HL-60 (cell line): Measurements from ENCODE around the gene FBXO24.
"Not testable (repeated sequence)": the region's sequence is repeated elsewhere in the genome, so short reads cannot be mapped to it uniquely, and the experiment has no call there.

Experiments used
- DNase-seq, 2 experiments: peaks; one replicate each; pipeline ENCODE4 v3.0.0-alpha.2; 2010 to 2020; ENCODE audit warnings: low read depth in 1 of 2, low spot score in 1 of 2
- H3K27ac ChIP-seq: fragments of 250-450 bp; sonication (Bioruptor Pico); replicated peaks from 2 replicates; pipeline ENCODE4 v1.5.1; 2020; ENCODE audit warnings: mild to moderate bottlenecking, moderate library complexity
- H3K27me3 ChIP-seq: fragments of 250-450 bp; sonication (Bioruptor Pico); 2 replicates; pipeline ENCODE4 v1.5.1; 2021; ENCODE audit warnings: mild to moderate bottlenecking, moderate library complexity; ENCODE audit not compliant: insufficient read depth, poor library complexity, severe bottlenecking
- H3K4me3 ChIP-seq: replicated peaks from 2 replicates; pipeline ENCODE4 v1.5.1; 2011; ENCODE audit warnings: mild to moderate bottlenecking, control low read depth, low read length; ENCODE audit not compliant: insufficient read depth
- GABPA ChIP-seq: IDR thresholded peaks from 2 replicates; pipeline ENCODE4 v1.6.1; 2012; ENCODE audit warnings: low read depth
- POLR2AphosphoS5 ChIP-seq: IDR thresholded peaks from 2 replicates; pipeline ENCODE4 v1.6.1; 2012; ENCODE audit warnings: low read depth
- SPI1 ChIP-seq: IDR thresholded peaks from 2 replicates; pipeline ENCODE4 v1.6.1; 2012; ENCODE audit warnings: low read depth, mild to moderate bottlenecking, borderline replicate concordance
- long read RNA-seq: library from polyadenylated mRNA; unstranded; transcript quantifications from one replicate; pipeline ENCODE4 v2.0.0, GENCODE V29; 2020
- TF ChIP-seq, protein P1 (sequence below): IDR thresholded peaks from 2 replicates; pipeline ENCODE4 v1.6.1; 2012; ENCODE audit warnings: low read depth; ENCODE audit not compliant: insufficient replicate concordance
- TF ChIP-seq, protein P2 (sequence below): IDR thresholded peaks from one replicate; pipeline ENCODE4 v1.5.1; 2011; ENCODE audit warnings: low read length, control low read depth, inconsistent platforms; ENCODE audit not compliant: insufficient read depth

The FBXO24 gene
- long read RNA-seq, partial matches to known transcripts, result 0 of 2 reads
- long read RNA-seq, other reads (novel, unspliced or antisense), result 2 of 2 reads

DNA sequence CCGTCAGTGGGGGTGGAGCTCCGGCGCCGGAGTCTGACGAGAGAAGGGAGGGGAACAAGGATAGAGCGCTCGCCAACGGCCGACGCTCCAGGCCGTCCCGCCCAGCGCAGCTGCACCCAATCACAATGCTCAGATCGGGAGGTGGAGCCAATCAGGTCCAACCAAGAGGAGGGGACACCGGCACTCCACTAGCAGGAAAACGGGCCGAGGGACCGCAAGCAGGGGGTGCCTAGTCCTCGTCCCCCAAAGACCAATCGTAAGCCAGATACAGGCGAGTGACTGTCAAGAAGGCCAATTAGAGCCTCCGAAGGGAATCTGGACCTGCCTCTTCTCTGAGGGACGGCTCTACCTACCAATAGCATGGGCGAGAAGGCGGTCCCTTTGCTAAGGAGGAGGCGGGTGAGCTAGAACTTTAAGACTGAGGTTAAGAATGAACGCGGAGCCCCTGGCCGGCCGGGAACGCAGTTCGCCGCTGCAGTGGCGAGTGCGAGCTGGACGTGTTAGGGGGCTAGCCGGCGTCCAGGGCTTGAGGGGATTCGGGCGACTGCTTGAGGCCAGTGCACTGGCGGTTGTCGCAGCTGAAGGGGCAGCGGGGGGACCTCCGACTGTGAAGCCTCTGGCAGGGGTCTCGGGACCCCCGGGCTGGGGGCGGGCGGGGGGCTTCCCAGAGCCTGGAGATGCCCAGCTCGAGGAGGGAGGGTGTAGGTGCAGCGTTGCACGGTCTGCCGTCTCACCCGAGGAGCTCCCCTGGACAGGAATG is at the start of gene FBXO24:
FBXO24 (plus strand) TSS at position 63 of the 760 bp plus-strand sequence; CDS start at position 361, 298 bp downstream.
- Histone ChIP-seq H3K27ac (peak within 1 kb of the TSS; percentile 94), H3K4me3 (peak within 1 kb of the TSS; percentile 94), H3K27me3 (no peaks in the 10 kb centered on the region)
- DNase-seq, result peak; percentile 100
- TF ChIP-seq GABPA (peak; percentile 26; the same call in 1 of the 2 replicates), POLR2AphosphoS5 (no peak; the same call in 1 of the 2 replicates), SPI1 (no peak)
- TF ChIP-seq, protein P1, sequence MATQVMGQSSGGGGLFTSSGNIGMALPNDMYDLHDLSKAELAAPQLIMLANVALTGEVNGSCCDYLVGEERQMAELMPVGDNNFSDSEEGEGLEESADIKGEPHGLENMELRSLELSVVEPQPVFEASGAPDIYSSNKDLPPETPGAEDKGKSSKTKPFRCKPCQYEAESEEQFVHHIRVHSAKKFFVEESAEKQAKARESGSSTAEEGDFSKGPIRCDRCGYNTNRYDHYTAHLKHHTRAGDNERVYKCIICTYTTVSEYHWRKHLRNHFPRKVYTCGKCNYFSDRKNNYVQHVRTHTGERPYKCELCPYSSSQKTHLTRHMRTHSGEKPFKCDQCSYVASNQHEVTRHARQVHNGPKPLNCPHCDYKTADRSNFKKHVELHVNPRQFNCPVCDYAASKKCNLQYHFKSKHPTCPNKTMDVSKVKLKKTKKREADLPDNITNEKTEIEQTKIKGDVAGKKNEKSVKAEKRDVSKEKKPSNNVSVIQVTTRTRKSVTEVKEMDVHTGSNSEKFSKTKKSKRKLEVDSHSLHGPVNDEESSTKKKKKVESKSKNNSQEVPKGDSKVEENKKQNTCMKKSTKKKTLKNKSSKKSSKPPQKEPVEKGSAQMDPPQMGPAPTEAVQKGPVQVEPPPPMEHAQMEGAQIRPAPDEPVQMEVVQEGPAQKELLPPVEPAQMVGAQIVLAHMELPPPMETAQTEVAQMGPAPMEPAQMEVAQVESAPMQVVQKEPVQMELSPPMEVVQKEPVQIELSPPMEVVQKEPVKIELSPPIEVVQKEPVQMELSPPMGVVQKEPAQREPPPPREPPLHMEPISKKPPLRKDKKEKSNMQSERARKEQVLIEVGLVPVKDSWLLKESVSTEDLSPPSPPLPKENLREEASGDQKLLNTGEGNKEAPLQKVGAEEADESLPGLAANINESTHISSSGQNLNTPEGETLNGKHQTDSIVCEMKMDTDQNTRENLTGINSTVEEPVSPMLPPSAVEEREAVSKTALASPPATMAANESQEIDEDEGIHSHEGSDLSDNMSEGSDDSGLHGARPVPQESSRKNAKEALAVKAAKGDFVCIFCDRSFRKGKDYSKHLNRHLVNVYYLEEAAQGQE, result no peak
- TF ChIP-seq, protein P2, sequence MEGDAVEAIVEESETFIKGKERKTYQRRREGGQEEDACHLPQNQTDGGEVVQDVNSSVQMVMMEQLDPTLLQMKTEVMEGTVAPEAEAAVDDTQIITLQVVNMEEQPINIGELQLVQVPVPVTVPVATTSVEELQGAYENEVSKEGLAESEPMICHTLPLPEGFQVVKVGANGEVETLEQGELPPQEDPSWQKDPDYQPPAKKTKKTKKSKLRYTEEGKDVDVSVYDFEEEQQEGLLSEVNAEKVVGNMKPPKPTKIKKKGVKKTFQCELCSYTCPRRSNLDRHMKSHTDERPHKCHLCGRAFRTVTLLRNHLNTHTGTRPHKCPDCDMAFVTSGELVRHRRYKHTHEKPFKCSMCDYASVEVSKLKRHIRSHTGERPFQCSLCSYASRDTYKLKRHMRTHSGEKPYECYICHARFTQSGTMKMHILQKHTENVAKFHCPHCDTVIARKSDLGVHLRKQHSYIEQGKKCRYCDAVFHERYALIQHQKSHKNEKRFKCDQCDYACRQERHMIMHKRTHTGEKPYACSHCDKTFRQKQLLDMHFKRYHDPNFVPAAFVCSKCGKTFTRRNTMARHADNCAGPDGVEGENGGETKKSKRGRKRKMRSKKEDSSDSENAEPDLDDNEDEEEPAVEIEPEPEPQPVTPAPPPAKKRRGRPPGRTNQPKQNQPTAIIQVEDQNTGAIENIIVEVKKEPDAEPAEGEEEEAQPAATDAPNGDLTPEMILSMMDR, result no peak

- not testable (repeated sequence) for DNase-seq, H3K27me3 ChIP-seq, H3K27ac ChIP-seq, H3K4me3 ChIP-seq
These were observed 49.4 kb upstream of the FBXO24 start for GRCh38 chr7:100536695-100537094.

- TF ChIP-seq POLR2AphosphoS5 (no peak), SPI1 (no peak), GABPA (no peak)
- TF ChIP-seq, protein P2, result no peak
- TF ChIP-seq, protein P1, result no peak
- Histone ChIP-seq H3K27ac (peak overlapping the region; percentile 49), H3K27me3 (no peaks in the 10 kb centered on the region), H3K4me3 (peak overlapping the region; percentile 37)
- no peak for DNase-seq
These were observed 47.8 kb upstream of the FBXO24 start for GRCh38 chr7:100538348-100538653.

- H3K27ac ChIP-seq, result peak within 1 kb of the TSS; percentile 49
- H3K27me3 ChIP-seq, result no peaks in the 10 kb centered on the region
- peak within 1 kb of the TSS; percentile 82 for H3K4me3 ChIP-seq
- peak; percentile 99 to 100 for DNase-seq
- TF ChIP-seq GABPA, result no peak
- no peak for TF ChIP-seq SPI1
- peak; percentile 34; the same call in 1 of the 2 replicates for TF ChIP-seq POLR2AphosphoS5
- TF ChIP-seq, protein P2, result no peak
These were observed 47.3 kb upstream of the FBXO24 start, which contains the start of gene AGFG2 for GRCh38 chr7:100538654-100539435. Gene AGFG2 (plus strand): TSS chr7:100539203. CDS start chr7:100539347, 144 bp downstream.
